ENCODE measurements around the gene ERICH4. TPM values are rescaled to one million over a fixed set of nuclear protein-coding genes. Genes with fewer than 3 reads are reported as not detected.

ERICH4 gene, protein sequence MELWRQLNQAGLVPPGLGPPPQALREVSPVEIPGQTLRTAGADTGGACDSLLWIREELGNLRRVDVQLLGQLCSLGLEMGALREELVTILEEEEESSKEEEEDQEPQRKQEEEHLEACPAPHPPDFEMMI
- not detected in 2 replicates for total RNA-seq

DNA sequence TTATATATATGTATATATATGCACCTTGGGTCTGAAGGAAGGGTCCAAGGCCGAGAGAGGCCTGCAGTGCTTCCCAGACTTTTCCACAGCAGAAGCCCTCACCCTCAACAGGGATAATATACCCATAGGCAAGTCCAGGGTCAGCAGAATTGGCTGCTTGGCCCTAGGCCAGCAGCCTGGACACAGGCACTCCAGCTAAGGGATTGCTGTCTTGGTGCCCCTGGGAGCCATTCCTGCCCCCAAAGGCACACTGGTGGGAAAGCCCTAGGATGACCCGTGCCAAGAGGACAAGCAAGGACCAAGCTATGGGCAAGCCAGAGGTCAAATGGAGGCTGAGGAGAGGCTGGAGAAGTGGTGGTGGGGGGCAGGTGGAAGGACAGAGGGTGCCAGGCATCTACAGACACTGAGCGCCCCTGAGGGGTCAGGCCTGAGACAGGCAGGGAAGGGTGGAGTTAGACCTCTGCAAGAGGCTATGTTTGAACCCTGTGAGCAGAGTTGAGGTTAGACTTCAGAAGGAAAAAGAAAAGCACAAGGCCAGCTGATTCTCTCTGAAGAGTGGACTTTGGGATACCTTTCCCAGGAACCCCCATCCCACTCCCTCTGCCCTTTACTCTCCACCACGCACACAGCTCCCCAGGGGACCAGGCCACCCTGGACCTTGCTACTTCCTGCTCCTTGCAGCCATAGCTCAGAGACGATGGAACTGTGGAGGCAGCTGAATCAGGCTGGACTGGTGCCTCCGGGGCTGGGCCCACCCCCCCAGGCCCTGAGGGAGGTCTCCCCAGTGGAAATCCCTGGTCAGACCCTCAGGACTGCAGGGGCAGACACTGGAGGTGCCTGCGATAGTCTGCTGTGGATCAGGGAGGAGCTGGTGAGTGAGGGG, at the start of gene ERICH4:
Gene ERICH4 (plus strand): TSS at position 684 of the 883 bp plus-strand sequence. CDS start 14 bp downstream, at position 698.

DNA sequence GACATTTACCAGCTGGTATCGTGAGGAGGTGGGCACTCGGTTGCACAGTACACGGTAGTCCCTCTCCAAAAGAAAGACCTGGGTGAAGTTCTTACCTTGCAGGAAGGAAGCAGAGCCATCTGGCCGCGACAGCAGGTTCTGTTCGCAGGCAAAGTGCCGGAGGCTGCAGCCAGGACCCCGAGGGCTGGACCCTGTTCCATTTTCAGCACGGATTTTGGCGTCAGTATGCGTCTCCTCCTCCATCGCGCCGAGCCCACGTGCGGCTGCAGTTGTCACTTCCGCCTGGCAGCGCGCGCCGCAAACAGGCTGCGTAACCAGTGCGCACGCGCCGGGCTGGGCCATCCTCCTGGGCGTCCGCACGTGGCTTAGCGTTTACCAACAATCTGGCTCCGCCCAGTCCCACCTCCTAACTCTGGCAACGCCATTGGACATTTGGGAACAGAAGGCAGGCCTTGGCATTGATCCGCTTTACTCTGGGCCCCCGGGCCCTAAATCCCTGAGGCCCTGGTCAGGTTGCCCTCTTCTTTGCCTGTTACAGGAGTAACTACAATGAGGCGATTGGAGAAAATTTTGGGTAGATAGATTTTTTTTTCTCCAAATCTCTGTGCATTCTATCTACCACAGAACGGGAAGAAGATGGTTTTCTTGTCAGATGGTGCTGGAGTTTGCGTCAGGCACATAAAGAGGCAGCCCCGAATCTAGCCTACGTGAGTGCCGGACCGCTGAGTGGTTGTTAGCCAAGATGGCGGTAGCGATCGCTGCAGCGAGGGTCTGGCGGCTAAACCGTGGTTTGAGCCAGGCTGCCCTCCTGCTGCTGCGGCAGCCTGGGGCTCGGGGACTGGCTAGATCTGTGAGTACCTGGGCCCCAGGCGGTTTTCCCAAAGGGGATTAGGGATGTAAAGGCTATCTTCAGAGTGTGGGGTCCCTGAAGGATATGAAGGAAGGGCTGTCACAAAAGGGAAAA, 45.6 kb upstream of the ERICH4 start, which contains the start of the genes BCKDHA and EXOSC5:
Gene BCKDHA (plus strand): TSS at position 733 of the 964 bp plus-strand sequence. CDS start 10 bp downstream, at position 743.
Gene EXOSC5 (minus strand): TSS at position 274 of the 964 bp plus-strand sequence. CDS start 31 bp downstream, at position 243.

DNA sequence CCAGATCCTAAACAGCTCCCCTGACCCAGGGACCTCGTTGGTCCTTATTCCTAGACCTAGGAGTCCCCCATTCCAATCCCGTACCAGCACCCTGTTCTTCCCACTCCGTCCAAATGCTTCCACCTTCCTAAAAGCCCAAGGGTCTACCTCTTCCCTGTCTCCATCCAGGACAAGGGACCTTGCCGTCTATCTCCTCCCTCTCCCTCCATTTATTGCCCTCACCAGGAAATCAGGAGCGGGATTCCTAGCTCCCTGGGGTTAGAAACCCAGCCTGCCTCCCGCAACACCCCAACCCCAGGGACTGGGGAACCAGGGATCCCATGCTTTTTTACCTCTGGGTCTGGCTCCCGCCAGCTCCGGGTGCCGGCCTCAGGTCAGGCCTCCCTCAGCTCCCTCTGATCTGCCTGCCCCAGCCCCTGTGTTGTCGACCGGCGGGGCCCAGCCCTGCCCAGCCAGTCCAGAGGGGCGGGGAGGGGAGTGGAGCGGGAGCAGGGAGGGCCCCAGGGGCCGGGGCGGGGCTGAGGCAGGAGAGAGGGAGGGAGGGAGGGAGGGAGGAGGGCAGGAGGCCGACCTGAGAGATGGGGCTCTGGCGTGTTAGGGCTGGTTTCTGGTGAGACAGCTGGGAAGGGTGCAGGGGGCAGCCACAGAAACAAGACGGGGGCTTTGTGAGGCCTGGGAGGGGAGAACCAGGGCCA, 15.9 kb upstream of the ERICH4 start, which contains the start of gene B3GNT8:
Gene B3GNT8 (minus strand): TSS at position 423 of the 695 bp plus-strand sequence. CDS start 596 bp downstream, outside the sequence.

DNA sequence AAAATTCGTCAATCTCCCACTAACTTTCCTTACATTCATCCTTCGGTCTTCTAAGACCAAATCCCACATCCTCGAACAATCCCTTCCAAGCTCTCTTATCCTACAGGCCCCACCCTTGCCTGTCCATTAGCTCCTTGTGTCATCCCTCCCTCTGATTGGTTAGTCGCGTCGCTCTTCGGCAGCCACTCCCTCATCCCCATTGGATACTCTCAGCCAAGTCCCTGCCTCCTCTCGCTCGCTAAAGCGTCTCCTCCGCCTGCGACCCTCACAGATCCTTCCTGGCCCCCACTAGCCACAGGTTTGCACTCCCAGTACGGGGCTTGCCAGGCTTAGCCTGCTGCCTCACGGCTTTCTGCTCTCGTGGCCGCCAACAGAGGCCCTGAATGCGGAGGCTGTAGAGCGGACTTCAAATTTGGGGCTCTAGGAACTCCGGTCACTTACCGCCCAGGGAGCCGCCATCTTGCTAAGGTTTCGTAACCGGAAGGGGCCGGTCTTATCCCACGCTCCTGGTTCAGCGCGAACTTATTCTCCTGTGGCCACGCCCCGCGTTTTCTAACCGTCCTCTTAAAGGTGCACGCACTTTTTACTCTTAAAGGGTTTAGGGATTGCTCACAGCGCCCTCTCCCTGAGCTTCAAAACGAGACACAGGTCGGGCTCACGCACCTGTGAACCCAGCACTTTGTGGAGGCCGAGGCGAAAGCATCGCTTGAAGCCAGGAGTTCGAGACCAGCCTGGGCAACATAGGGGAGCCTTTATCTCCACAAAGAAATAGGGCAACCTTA, 3.3 kb upstream of the ERICH4 start, which contains the start of gene DMAC2:
Gene DMAC2 (minus strand): TSS at position 472 of the 782 bp plus-strand sequence. CDS start 13 bp downstream, at position 459.

Other genes with a start within 250 kb of the ERICH4 start
- gene CYP2S1, start 249.9 kb upstream of the ERICH4 start, total RNA-seq, result 1.3 and 4.5 TPM in 2 replicates
- gene AXL, start 223.9 kb upstream of the ERICH4 start, total RNA-seq, result 379 and 401 TPM in 2 replicates
- gene HNRNPUL1, start 178.8 kb upstream of the ERICH4 start, total RNA-seq, result 131 and 136 TPM in 2 replicates
- 10.0 and 10.6 TPM in 2 replicates for gene CCDC97, start 133.0 kb upstream of the ERICH4 start, total RNA-seq
- gene TGFB1, start 89.2 kb upstream of the ERICH4 start, total RNA-seq, result 7.1 and 7.7 TPM in 2 replicates
- 6.2 and 12.6 TPM in 2 replicates for gene B9D2, start 79.0 kb upstream of the ERICH4 start, total RNA-seq
- 3.0 and 5.1 TPM in 2 replicates for gene TMEM91, start 66.6 kb upstream of the ERICH4 start, total RNA-seq
- gene EXOSC5, start 45.8 kb upstream of the ERICH4 start, total RNA-seq, result 34.8 and 34.9 TPM in 2 replicates
- gene BCKDHA, start 45.3 kb upstream of the ERICH4 start, total RNA-seq, result 30.3 and 39.1 TPM in 2 replicates
- gene B3GNT8, start 15.8 kb upstream of the ERICH4 start, total RNA-seq, result 2.1 and 3.5 TPM in 2 replicates
- 56.0 and 57.2 TPM in 2 replicates for gene DMAC2, start 3.2 kb upstream of the ERICH4 start, total RNA-seq
- gene CEACAM21, start 133.0 kb downstream of the ERICH4 start, total RNA-seq, result not detected in 2 replicates
- not detected in 2 replicates for gene CEACAM4, start 183.9 kb downstream of the ERICH4 start, total RNA-seq
- gene CEACAM7, start 245.1 kb downstream of the ERICH4 start, total RNA-seq, result not detected in 2 replicates

Measured in bronchus fibroblast of lung (primary cell).